HG02840 (cell line): ENCODE measurements around the gene IFT22.
"Not testable (repeated sequence)": the region's sequence is repeated elsewhere in the genome, so short reads cannot be mapped to it uniquely, and the experiment has no call there.

Experiments used
- ATAC-seq: cut with Tn5 transposase; IDR thresholded peaks from one replicate; pipeline ENCODE4 v1.9.1; 2021; ENCODE audit warnings: mild to moderate bottlenecking, moderate library complexity, moderate number of reproducible peaks; ENCODE audit not compliant: unreplicated experiment, low FRiP score

The IFT22 gene

DNA sequence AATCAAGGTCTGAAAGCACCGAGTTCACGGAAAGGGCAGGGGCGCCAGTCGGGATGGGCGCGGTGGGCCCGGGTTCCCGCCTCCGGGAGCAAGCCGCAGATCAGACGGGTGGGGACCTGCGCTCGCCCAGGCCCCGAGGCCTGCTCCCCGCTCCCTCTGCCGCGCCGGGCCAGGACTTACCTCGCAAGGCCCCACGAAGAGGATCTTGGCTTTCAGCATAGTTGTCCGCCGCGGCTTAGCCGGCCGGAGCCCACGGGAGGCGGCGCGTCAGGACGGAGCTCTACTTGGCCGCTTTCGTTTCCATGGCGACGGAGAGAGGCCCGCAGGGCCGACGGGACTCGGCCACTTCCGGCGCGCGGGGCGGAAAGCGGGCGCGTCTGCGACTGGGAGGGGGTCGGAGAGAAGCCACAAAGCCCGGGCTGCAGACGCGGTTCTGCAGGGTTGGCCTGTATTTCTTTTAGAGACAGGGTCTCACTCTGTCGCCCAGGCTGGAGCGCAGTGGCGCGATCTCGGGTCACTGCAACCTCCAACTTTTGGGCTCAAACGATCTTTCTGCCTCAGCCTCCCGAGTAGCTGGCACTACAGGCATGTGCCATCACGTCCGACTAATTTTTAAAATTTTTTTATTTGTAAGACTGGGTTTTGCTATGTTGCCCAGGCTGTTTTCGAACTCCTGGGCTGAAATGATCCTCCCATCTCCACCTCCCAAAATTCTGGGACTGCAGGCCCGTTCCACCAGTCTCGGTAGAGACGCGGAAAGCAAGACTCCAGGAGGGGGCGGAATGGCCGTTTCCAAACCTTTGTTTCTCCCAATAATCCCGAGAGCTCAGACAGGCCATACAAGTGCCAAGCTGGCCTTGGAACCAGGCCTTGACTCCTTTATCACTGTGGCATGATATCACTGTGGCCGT lies at the start of gene IFT22:
Gene IFT22 (minus strand): TSS at position 322 of the 911 bp plus-strand sequence. CDS start 103 bp downstream, at position 219.
- peak; percentile 91 for ATAC-seq

GRCh38 chr7:101370836-101371235 lies 49.2 kb upstream of the IFT22 start:
- no peak for ATAC-seq

DNA sequence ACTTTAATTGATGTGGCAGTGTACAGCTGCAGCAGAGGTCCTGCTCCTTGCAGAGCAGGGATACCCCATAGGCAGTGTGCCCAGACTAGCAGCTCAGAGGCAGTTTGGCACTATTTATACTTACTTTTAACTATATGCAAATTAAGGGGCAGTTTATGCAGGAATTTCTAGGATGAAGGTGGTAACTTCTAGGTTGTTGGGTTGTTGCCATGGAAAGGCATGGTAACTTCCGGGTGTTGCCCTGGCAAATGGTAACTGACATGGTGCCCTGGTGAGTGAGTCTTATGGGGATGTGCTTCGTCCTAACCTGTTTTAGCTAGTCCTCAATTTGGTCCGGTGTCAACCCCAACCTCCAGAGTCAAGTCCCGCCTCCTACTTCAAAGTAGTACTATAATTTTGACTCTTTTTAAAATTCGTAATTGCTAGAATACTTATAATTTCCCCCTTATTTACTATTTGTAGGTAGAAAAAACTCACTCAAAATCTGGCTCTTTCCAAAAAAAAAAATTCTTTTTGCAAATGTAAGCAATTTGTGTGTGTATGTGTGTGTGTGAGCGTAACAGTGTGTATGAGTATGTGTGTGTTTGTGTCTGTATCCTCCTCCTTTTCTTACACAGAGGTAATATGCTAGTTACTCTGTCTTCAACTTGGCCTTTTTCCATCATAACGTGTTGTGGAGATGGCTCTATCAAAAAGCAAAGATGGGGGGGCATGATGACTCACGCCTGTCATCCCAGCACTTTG lies 47.0 kb upstream of the IFT22 start:
- no peak for ATAC-seq

DNA sequence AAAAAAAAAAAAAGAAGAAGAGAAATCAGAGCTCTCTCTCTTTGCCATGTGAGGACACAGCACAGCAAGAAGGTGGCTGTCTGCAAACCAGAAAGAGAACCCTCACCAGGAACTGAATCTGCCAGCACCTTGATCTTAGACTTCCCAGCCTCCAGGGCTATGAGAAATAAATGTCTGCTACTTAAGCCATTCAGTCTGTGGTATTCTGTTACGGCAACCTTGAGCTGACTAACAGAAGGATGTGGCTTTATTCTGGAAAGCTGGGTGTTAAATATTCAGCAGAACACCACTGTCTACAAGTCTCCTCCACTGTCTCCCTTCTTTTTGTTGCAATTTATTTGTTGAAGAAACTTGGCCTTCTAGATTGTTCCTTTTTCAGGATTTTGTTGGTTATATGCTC lies 46.1 kb upstream of the IFT22 start:
- ATAC-seq: no peak

- ATAC-seq: no peak
These were observed 44.3 kb upstream of the IFT22 start for GRCh38 chr7:101365956-101366355.

DNA sequence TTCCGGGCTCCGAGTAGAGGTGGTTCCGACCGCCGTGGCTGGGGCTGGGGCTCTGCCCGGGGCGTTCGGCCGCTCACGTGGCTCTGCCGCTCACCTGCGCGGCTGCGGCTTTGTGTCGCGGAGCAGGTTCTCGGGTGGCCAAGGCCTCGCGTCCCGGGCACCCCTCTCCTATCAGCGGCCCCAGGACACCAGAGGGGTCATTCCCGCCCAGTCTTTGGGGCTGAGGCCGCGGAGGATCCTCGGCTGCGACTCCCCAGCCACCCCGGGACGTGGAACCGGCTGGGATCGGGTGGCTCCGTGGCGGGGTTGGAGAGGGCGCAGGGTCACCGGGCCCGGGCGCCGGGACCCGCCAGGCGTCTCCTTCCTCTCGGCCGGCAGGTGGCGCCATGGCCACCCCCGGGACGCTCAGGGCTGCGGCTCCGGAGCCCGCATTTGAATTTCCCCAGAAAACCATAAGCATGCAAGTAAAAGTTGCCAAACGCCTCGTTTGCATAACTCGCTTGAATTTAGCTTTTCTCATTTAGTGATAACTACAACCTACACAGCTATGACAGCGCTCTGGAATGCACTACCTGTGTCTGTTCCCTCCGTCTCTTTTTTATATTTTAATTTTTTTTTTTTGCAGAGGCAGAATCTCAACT lies 42.2 kb upstream of the IFT22 start:
- ATAC-seq: no peak

DNA sequence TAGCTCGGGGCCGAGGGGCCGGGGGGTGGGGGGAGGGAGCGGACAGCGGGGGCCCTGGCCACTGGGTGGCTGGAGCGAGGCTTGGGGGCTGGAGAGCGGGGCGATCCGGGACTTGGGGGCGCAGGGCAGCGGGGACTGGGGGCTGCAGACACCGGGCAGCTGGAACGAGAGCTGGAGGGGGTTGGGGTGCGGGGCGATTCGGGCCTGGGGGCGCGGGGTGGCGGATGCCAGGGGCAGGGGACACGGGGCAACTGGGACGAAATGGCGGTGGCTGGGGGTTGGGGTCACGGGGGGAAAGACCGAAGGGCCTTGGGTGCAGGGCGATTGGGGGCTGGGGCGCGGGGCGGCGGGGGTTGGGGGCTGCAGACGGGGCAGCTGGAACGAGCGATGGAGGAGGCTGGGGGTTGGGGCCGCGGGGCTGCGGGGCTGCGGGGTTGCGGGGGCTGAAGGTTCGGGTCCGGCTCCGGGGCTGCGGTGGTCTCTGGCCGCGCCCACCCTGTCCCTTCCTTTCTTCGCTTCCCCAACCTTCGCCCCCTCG lies 41.7 kb upstream of the IFT22 start:
- no peak for ATAC-seq

GRCh38 chr7:101362334-101363195 lies 41.0 kb upstream of the IFT22 start, which contains the start of gene COL26A1:
COL26A1 (plus strand) TSS chr7:101362875; CDS start chr7:101363033, 158 bp downstream.
- no peak for ATAC-seq

DNA sequence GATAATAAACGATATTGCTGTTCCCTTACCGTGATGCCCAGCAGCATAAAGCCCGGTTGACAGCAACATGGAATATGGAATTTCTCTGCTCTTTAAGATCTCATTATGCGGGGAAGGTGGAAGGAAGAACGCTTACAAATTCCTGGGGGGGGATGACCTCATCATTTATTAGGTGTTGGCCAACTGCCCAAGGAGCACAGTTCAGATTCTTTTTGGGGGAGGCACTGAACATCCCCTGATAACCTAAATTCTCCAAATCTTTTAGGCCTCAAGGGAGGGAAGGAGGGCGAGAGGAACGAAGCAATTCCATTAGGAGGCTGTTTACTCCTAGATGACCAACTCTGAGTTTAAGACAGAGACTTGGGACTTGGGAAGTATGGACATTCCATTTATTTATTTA lies 35.8 kb upstream of the IFT22 start:
- no peak for ATAC-seq

- no peak for ATAC-seq
These were observed 31.3 kb upstream of the IFT22 start for GRCh38 chr7:101352920-101353308.

DNA sequence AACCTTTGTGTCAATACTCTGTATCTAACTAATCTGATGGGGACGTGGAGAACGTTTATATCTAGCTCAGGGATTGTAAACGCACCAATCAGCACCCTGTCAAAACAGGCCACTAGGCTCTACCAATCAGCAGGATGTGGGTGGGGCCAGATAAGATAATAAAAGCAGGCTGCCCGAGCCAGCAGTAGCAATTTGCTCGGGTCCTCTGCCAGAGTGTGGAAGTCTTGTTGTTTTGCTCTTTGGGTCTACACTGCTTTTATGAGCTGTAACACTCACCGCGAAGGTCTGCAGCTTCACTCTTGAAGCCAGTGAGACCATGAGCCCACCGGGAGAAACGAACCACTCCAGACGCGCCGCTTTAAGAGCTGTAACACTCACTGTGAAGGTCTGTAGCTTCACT lies 27.7 kb upstream of the IFT22 start:
- ATAC-seq: not testable (repeated sequence)

DNA sequence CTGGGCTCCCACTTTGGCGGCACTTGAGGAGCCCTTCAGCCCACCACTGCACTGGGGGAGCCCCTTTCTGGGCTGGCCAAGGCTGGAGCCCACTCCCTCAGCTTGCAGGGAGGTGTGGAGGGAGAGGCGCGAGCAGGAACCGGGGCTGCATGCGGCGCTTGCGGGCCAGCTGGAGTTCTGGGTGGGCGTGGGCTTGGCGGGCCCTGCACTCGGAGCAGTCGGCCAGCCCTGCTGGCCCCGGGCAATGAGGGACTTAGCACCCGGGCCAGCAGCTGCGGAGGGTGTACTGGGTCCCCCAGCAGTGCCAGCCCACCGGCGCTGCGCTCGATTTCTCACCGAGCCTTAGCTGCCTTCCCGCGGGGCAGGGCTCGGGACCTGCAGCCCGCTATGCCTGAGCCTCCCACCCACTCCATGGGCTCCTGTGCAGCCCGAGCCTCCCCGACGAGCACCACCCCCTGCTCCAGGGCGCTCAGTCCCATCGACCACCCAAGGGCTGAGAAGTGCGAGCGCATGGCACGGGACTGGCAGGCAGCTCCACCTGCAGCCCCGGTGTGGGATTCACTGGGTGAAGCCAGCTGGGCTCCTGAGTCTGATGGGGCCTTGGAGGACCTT lies 26.9 kb upstream of the IFT22 start:
- not testable (repeated sequence) for ATAC-seq

- no peak for ATAC-seq
These were observed 25.9 kb upstream of the IFT22 start for GRCh38 chr7:101347477-101347876.

DNA sequence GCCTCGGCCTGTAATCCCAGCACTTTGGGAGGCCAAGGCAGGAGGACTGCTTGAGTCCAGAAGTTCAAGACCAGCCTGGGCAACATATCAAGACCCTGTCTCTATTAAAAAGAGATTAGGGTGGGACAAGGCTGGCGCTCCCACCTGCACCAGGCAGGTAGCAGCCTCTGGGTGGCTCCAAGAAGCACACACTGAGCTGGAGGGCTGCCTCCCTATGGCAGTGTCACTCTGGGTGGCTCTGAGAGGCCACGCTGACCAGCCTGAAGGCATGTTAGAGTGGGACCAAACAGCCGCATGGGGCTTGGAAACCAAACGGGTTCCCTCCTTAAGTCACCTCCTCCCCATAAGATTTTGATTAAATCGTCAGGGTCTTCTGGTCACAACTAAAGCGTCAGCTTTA lies 21.3 kb upstream of the IFT22 start:
- no peak for ATAC-seq

DNA sequence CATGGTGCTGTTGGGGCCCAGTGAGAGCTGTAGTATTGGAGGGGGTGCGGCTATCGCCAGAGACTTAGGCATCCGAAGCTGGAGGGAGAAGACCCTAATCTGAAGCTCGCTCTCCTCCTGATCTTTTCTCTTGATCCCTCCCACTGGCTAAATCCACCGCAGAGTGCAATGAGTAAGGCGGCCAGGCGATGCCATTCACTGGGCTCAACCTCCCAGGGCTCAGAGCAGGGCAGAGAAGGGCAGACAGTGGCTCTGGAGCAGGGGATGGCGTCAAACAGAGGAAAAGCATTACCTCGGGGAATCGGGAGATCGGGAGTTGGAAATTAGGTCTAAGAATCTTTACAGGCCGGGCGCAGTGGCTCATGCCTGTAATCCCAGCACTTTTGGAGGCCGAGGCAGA lies 18.8 kb upstream of the IFT22 start:
- no peak for ATAC-seq

DNA sequence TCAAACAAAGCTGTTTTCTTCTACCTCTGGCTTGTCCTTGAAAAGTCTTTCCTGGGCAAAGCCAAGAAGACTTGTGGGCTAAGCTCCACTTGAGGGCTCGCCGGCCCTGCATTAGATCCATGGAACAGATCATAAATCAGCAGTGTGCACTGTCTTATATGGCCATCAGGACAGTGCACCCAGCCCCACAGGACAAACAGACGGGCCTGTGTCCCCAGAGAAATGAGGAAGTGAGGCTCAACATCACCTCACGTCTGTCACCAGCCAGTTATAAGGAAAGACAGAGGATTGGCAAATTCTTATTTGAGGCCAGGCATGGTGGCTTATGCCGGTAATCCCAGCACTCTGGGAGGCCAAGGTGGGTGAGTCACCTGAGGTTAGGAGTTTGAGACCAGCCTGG lies 12.3 kb upstream of the IFT22 start:
- ATAC-seq: no peak

- no peak for ATAC-seq
These were observed 10.4 kb upstream of the IFT22 start for GRCh38 chr7:101332026-101332425.

DNA sequence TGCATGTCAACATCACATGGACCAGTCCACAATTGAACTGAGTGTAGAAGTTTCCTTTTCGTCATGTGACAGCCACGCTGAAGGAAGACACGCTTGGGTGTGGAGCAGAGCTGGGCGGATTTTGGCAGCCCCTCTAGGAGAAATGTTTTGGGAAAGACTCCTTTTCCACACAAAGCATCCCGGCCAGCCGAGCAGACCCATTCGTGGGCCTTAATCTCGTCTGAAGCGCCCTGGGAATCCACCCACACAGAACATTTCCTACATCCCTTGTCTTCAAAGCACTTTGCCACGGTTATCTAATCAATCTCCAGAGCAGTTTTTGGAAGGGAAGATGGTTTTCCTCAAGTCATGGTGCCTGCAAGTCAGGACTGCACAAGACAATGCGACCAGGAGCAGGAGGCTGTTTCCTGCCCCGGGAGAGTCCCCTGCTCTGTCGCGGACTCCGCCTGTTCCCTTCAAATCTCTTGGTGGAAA lies 8.4 kb upstream of the IFT22 start:
- no peak for ATAC-seq

- ATAC-seq: no peak
These were observed 6.5 kb upstream of the IFT22 start for GRCh38 chr7:101328159-101328558.
